Stomach (tissue), 4 donors: ENCODE results near the gene NUP93.

Experiments
- EP300 ChIP-seq: sonication (generic); formaldehyde crosslinking; IDR thresholded peaks from one replicate; pipeline ENCODE4 v1.6.1; 2017; ENCODE audit warnings: antibody characterized with exemption
- POLR2A ChIP-seq, 4 donors: fragments of 450-650 bp; IDR thresholded peaks; one replicate each; pipeline ENCODE4 v1.6.1; 2016; ENCODE audit warnings: antibody characterized with exemption in 4 of 4, control low read depth in 2 of 4, mild to moderate bottlenecking in 1 of 4, moderate library complexity in 1 of 4
- TF ChIP-seq, protein P1 (sequence below), 7 experiments: fragments of 450-650 bp in 4 of 7; fragments of 200-600 bp in 3 of 7; sonication (generic) in 3 of 7; IDR thresholded peaks; one replicate each; pipeline ENCODE4 v1.5.1; 2016 to 2019; ENCODE audit warnings: antibody characterized with exemption in 7 of 7, control low read depth in 2 of 7, mild to moderate bottlenecking in 1 of 7

DNA sequence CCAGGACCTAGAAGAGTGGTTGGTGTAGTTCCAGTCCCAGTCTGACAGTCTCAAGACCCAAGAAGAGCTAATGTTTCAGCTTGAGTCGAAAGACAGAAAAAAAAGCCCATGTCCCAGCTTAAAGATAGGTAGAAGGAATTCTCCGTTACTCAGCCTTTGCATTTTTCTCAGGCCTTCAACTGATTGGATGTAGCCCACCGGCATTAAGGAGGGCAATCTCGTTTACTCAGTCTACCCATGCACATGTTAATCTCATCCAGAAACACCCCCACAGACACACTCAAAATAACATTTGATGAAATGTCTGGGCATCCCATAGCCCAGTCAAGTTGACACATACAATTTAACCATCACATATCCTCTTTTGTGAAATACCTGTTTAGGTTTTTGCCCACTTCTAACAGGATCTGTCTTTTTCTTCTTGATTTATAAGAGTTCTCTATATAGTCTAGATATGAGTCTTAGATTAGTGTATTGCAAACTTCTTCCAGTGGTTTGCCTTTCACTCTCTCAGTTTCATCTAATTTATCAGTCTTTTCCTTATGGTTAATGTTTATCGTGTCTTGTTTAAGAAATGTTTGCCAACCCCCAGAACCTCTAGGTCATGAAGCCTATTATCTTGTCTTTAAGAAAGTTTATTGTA lies 7.6 kb upstream of the NUP93 start:
- TF ChIP-seq POLR2A (IDR thresholded peaks at IDR 0.05) (no peak), EP300 (no peak)
- TF ChIP-seq, protein P1, sequence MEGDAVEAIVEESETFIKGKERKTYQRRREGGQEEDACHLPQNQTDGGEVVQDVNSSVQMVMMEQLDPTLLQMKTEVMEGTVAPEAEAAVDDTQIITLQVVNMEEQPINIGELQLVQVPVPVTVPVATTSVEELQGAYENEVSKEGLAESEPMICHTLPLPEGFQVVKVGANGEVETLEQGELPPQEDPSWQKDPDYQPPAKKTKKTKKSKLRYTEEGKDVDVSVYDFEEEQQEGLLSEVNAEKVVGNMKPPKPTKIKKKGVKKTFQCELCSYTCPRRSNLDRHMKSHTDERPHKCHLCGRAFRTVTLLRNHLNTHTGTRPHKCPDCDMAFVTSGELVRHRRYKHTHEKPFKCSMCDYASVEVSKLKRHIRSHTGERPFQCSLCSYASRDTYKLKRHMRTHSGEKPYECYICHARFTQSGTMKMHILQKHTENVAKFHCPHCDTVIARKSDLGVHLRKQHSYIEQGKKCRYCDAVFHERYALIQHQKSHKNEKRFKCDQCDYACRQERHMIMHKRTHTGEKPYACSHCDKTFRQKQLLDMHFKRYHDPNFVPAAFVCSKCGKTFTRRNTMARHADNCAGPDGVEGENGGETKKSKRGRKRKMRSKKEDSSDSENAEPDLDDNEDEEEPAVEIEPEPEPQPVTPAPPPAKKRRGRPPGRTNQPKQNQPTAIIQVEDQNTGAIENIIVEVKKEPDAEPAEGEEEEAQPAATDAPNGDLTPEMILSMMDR (IDR thresholded peaks at IDR 0.05): no peak
